Measurements from ENCODE around the gene SLC6A7.
A peak's percentile ranks its signal among the peaks of the same experiment; 100 is the strongest.

SLC6A7 gene

GRCh38 chr5:150166037-150166649 is 23.7 kb upstream of the SLC6A7 start:
- Histone ChIP-seq H3K9ac (ENCODE audit: low read depth, low read length) (no peak overlapping the region), H3K4me3 (ENCODE audit: low read depth, low read length) (no peak overlapping the region), H3K9me3 (ENCODE audit: control insufficient read depth, insufficient read depth, low read length) (no peaks in the 10 kb centered on the region), H3K4me1 (ENCODE audit: control insufficient read depth, insufficient read depth, low read length) (peaks cover 13% of the 10 kb centered on the region), H3K36me3 (ENCODE audit: control insufficient read depth, insufficient read depth, low read length) (no peaks in the 10 kb centered on the region), H3K27ac (ENCODE audit: low read depth, low read length) (no peak overlapping the region), H3K27me3 (ENCODE audit: control insufficient read depth, insufficient read depth, low read length) (peaks cover 82% of the 10 kb centered on the region)

- H3K9ac ChIP-seq (ENCODE audit: low read depth, low read length), result no peak within 1 kb of the TSS
- H3K27me3 ChIP-seq (ENCODE audit: control insufficient read depth, insufficient read depth, low read length), result peaks cover 88% of the 10 kb centered on the region
- peak within 1 kb of the TSS; percentile 4; the same call in 1 of the 2 replicates for H3K4me3 ChIP-seq (ENCODE audit: low read depth, low read length)
Observed at GRCh38 chr5:150166650-150167511, 23.0 kb upstream of the SLC6A7 start, which contains the start of gene CDX1. TSS of gene CDX1 (plus strand) at chr5:150166778. CDS start at chr5:150166877, 99 bp downstream.

DNA sequence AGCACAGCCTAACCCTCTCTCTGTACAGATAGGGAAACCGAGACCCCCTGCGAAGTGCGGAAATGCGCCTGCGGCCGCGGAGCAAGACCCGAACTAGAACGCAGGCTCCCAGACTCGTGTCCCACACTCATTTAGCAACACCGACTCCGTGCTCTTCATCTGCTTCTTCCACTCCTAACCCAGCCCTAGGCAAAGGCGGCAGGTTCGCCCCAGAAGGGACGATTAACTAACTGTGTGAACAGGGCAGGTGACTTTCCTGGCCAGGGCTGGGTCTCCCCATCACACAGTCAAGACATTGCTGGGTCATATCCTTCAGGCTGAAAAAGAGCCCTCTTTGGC is 22.4 kb upstream of the SLC6A7 start:
- Histone ChIP-seq H3K9me3 (ENCODE audit: control insufficient read depth, insufficient read depth, low read length) (no peaks in the 10 kb centered on the region), H3K27ac (ENCODE audit: low read depth, low read length) (no peak overlapping the region), H3K9ac (ENCODE audit: low read depth, low read length) (no peak overlapping the region), H3K4me1 (ENCODE audit: control insufficient read depth, insufficient read depth, low read length) (peaks cover 10% of the 10 kb centered on the region; the same call in 1 of the 2 replicates), H3K4me3 (ENCODE audit: low read depth, low read length) (peak overlapping the region; percentile 4; the same call in 1 of the 2 replicates), H3K36me3 (ENCODE audit: control insufficient read depth, insufficient read depth, low read length) (no peaks in the 10 kb centered on the region), H3K27me3 (ENCODE audit: control insufficient read depth, insufficient read depth, low read length) (peaks cover 94% of the 10 kb centered on the region)

More at GRCh38 chr5:150166650-150167511, 23.0 kb upstream of the SLC6A7 start, which contains the start of gene CDX1:
- Histone ChIP-seq H3K9me3 (ENCODE audit: control insufficient read depth, insufficient read depth, low read length) (no peaks in the 10 kb centered on the region), H3K4me1 (ENCODE audit: control insufficient read depth, insufficient read depth, low read length) (peaks cover 10% of the 10 kb centered on the region; the same call in 1 of the 2 replicates), H3K27ac (ENCODE audit: low read depth, low read length) (no peak within 1 kb of the TSS), H3K36me3 (ENCODE audit: control insufficient read depth, insufficient read depth, low read length) (no peaks in the 10 kb centered on the region)

GRCh38 chr5:150167908-150168307 is 22.0 kb upstream of the SLC6A7 start:
- H3K4me3 ChIP-seq (ENCODE audit: low read depth, low read length), result peak overlapping the region; percentile 4; the same call in 1 of the 2 replicates
- H3K4me1 ChIP-seq (ENCODE audit: control insufficient read depth, insufficient read depth, low read length), result peaks cover 10% of the 10 kb centered on the region; the same call in 1 of the 2 replicates
- no peaks in the 10 kb centered on the region for H3K36me3 ChIP-seq (ENCODE audit: control insufficient read depth, insufficient read depth, low read length)
- peaks cover 98% of the 10 kb centered on the region for H3K27me3 ChIP-seq (ENCODE audit: control insufficient read depth, insufficient read depth, low read length)
- H3K9me3 ChIP-seq (ENCODE audit: control insufficient read depth, insufficient read depth, low read length), result no peaks in the 10 kb centered on the region
- no peak overlapping the region for H3K27ac ChIP-seq (ENCODE audit: low read depth, low read length)
- no peak overlapping the region for H3K9ac ChIP-seq (ENCODE audit: low read depth, low read length)

DNA sequence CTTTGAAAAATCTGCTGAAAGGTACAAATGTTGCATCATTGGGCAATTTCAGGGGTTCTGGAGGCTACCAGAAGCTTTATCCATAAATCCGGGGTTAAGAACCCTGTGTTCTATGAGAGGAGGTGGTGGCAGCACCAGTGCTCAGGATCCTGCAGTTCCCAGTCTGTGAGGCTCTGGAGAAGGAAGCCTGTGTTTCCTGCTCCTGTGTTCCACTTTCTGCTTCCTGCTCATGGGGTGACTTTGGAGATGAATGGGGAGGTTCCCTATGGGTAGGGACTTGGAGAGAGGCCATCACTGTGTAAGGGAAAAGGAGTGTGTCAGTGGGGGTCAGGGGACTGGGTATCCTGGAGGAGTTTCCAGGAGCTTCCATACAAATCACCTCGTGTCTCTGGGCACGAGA is 21.0 kb upstream of the SLC6A7 start:
- H3K36me3 ChIP-seq (ENCODE audit: control insufficient read depth, insufficient read depth, low read length), result no peaks in the 10 kb centered on the region
- H3K4me3 ChIP-seq (ENCODE audit: low read depth, low read length), result no peak overlapping the region
- peaks cover 10% of the 10 kb centered on the region; the same call in 1 of the 2 replicates for H3K4me1 ChIP-seq (ENCODE audit: control insufficient read depth, insufficient read depth, low read length)
- no peak overlapping the region for H3K9ac ChIP-seq (ENCODE audit: low read depth, low read length)
- no peak overlapping the region for H3K27ac ChIP-seq (ENCODE audit: low read depth, low read length)
- H3K27me3 ChIP-seq (ENCODE audit: control insufficient read depth, insufficient read depth, low read length), result peaks cover 99% of the 10 kb centered on the region
- H3K9me3 ChIP-seq (ENCODE audit: control insufficient read depth, insufficient read depth, low read length), result no peaks in the 10 kb centered on the region

GRCh38 chr5:150172145-150172544 is 17.7 kb upstream of the SLC6A7 start:
- peaks cover 76% of the 10 kb centered on the region for H3K27me3 ChIP-seq (ENCODE audit: control insufficient read depth, insufficient read depth, low read length)
- H3K36me3 ChIP-seq (ENCODE audit: control insufficient read depth, insufficient read depth, low read length), result no peaks in the 10 kb centered on the region
- H3K27ac ChIP-seq (ENCODE audit: low read depth, low read length), result no peak overlapping the region
- no peak overlapping the region for H3K4me3 ChIP-seq (ENCODE audit: low read depth, low read length)
- no peaks in the 10 kb centered on the region for H3K9me3 ChIP-seq (ENCODE audit: control insufficient read depth, insufficient read depth, low read length)
- H3K4me1 ChIP-seq (ENCODE audit: control insufficient read depth, insufficient read depth, low read length), result peaks cover 6% of the 10 kb centered on the region; the same call in 1 of the 2 replicates
- H3K9ac ChIP-seq (ENCODE audit: low read depth, low read length), result no peak overlapping the region

- H3K4me3 ChIP-seq (ENCODE audit: low read depth, low read length), result no peak overlapping the region
- H3K4me1 ChIP-seq (ENCODE audit: control insufficient read depth, insufficient read depth, low read length), result peaks cover 2% of the 10 kb centered on the region; the same call in 1 of the 2 replicates
- no peak overlapping the region for H3K9ac ChIP-seq (ENCODE audit: low read depth, low read length)
- no peaks in the 10 kb centered on the region for H3K36me3 ChIP-seq (ENCODE audit: control insufficient read depth, insufficient read depth, low read length)
- H3K27ac ChIP-seq (ENCODE audit: low read depth, low read length), result no peak overlapping the region
- no peaks in the 10 kb centered on the region for H3K9me3 ChIP-seq (ENCODE audit: control insufficient read depth, insufficient read depth, low read length)
- peaks cover 72% of the 10 kb centered on the region for H3K27me3 ChIP-seq (ENCODE audit: control insufficient read depth, insufficient read depth, low read length)
Observed at GRCh38 chr5:150172556-150172955, 17.3 kb upstream of the SLC6A7 start.

GRCh38 chr5:150173161-150173560 is 16.7 kb upstream of the SLC6A7 start:
- Histone ChIP-seq H3K9ac (ENCODE audit: low read depth, low read length) (no peak overlapping the region), H3K27me3 (ENCODE audit: control insufficient read depth, insufficient read depth, low read length) (peaks cover 66% of the 10 kb centered on the region), H3K4me1 (ENCODE audit: control insufficient read depth, insufficient read depth, low read length) (no peaks in the 10 kb centered on the region), H3K27ac (ENCODE audit: low read depth, low read length) (no peak overlapping the region), H3K36me3 (ENCODE audit: control insufficient read depth, insufficient read depth, low read length) (no peaks in the 10 kb centered on the region), H3K4me3 (ENCODE audit: low read depth, low read length) (no peak overlapping the region), H3K9me3 (ENCODE audit: control insufficient read depth, insufficient read depth, low read length) (no peaks in the 10 kb centered on the region)

- no peaks in the 10 kb centered on the region for H3K4me1 ChIP-seq (ENCODE audit: control insufficient read depth, insufficient read depth, low read length)
- no peak overlapping the region for H3K27ac ChIP-seq (ENCODE audit: low read depth, low read length)
- H3K9ac ChIP-seq (ENCODE audit: low read depth, low read length), result no peak overlapping the region
- no peaks in the 10 kb centered on the region for H3K36me3 ChIP-seq (ENCODE audit: control insufficient read depth, insufficient read depth, low read length)
- no peaks in the 10 kb centered on the region for H3K9me3 ChIP-seq (ENCODE audit: control insufficient read depth, insufficient read depth, low read length)
- no peak overlapping the region for H3K4me3 ChIP-seq (ENCODE audit: low read depth, low read length)
- H3K27me3 ChIP-seq (ENCODE audit: control insufficient read depth, insufficient read depth, low read length), result peaks cover 55% of the 10 kb centered on the region
Observed at GRCh38 chr5:150174285-150174684, 15.6 kb upstream of the SLC6A7 start.

GRCh38 chr5:150175076-150175475 is 14.8 kb upstream of the SLC6A7 start:
- H3K9ac ChIP-seq (ENCODE audit: low read depth, low read length), result no peak overlapping the region
- H3K4me1 ChIP-seq (ENCODE audit: control insufficient read depth, insufficient read depth, low read length), result no peaks in the 10 kb centered on the region
- no peak overlapping the region for H3K27ac ChIP-seq (ENCODE audit: low read depth, low read length)
- H3K4me3 ChIP-seq (ENCODE audit: low read depth, low read length), result no peak overlapping the region
- no peaks in the 10 kb centered on the region for H3K36me3 ChIP-seq (ENCODE audit: control insufficient read depth, insufficient read depth, low read length)
- no peaks in the 10 kb centered on the region for H3K9me3 ChIP-seq (ENCODE audit: control insufficient read depth, insufficient read depth, low read length)
- H3K27me3 ChIP-seq (ENCODE audit: control insufficient read depth, insufficient read depth, low read length), result peaks cover 47% of the 10 kb centered on the region

DNA sequence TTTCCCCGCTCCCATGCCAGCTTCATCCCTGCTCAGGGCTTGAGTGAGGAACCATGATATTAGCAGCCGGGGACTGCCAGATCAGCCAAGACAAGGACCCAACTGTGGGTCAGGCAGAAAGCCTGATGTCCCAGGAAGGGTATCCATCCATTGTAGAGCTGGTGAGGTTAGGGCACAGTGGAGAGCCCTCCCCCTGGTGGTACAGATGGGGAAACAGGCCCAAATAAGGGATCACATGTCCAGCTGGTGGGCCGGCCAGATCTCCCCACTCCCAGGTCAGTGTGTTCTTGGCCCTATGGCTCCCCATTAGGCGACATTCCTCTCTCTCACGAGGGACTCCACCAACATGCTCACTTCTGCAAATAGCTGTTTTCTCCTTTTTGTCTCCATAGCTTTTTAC is 14.3 kb upstream of the SLC6A7 start:
- Histone ChIP-seq H3K36me3 (ENCODE audit: control insufficient read depth, insufficient read depth, low read length) (no peaks in the 10 kb centered on the region), H3K9me3 (ENCODE audit: control insufficient read depth, insufficient read depth, low read length) (no peaks in the 10 kb centered on the region), H3K9ac (ENCODE audit: low read depth, low read length) (no peak overlapping the region), H3K27me3 (ENCODE audit: control insufficient read depth, insufficient read depth, low read length) (peaks cover 42% of the 10 kb centered on the region), H3K4me1 (ENCODE audit: control insufficient read depth, insufficient read depth, low read length) (no peaks in the 10 kb centered on the region), H3K27ac (ENCODE audit: low read depth, low read length) (no peak overlapping the region), H3K4me3 (ENCODE audit: low read depth, low read length) (no peak overlapping the region)
